ENCODE results near the gene SBNO2.

Gene SBNO2

GRCh38 chr19:1087813-1088415, 86.2 kb downstream of the SBNO2 start:
- no peak for DNase-seq (ENCODE audit: low spot score)

- DNase-seq (ENCODE audit: low spot score), result no peak
Observed at GRCh38 chr19:1086613-1087012, 87.5 kb downstream of the SBNO2 start.

GRCh38 chr19:1085676-1086442, 88.2 kb downstream of the SBNO2 start:
- no peak for DNase-seq (ENCODE audit: low spot score)

GRCh38 chr19:1085053-1085658, 88.9 kb downstream of the SBNO2 start:
- no peak for DNase-seq (ENCODE audit: low spot score)

- DNase-seq (ENCODE audit: low spot score), result no peak
Observed at GRCh38 chr19:1084024-1084868, 89.8 kb downstream of the SBNO2 start.

- DNase-seq (ENCODE audit: low spot score), result no peak
Observed at GRCh38 chr19:1082928-1083816, 90.9 kb downstream of the SBNO2 start.

GRCh38 chr19:1082165-1082927, 91.7 kb downstream of the SBNO2 start:
- peak; percentile 78 for DNase-seq (ENCODE audit: low spot score)

- DNase-seq (ENCODE audit: low spot score), result no peak
Observed at GRCh38 chr19:1081301-1082164, 92.5 kb downstream of the SBNO2 start.

GRCh38 chr19:1080360-1081161, 93.5 kb downstream of the SBNO2 start:
- no peak for DNase-seq (ENCODE audit: low spot score)

- DNase-seq (ENCODE audit: low spot score), result no peak
Observed at GRCh38 chr19:1079566-1080111, 94.4 kb downstream of the SBNO2 start.

GRCh38 chr19:1076951-1077350, 97.1 kb downstream of the SBNO2 start:
- no peak for DNase-seq (ENCODE audit: low spot score)

- DNase-seq (ENCODE audit: low spot score), result no peak
Observed at GRCh38 chr19:1076046-1076386, 98.1 kb downstream of the SBNO2 start.

- no peak for DNase-seq (ENCODE audit: low spot score)
Observed at GRCh38 chr19:1074544-1075283, 99.4 kb downstream of the SBNO2 start.

- no peak for DNase-seq (ENCODE audit: low spot score)
Observed at GRCh38 chr19:1073956-1074517, 100.0 kb downstream of the SBNO2 start.

- DNase-seq (ENCODE audit: low spot score), result no peak
Observed at GRCh38 chr19:1073063-1073955, 100.8 kb downstream of the SBNO2 start.

- DNase-seq (ENCODE audit: low spot score), result no peak
Observed at GRCh38 chr19:1072371-1073015, 101.6 kb downstream of the SBNO2 start.

Data from AG20443 (cell line).